A673 (cell line): Measurements from ENCODE around the gene DISP3. TPM values are rescaled to one million over a fixed set of nuclear protein-coding genes. Genes with fewer than 3 reads are reported as not detected.

Experiments
- BruUV-seq: library from RNA; stranded (reverse); fragments of 400-500 nt; replicated peaks from 2 replicates; lab custom pipeline; 2021; lab: Mats Ljungman, UMichigan
- CTCF ChIA-PET: fragments of 300-600 bp; sonication (Branson Sonifier 250); formaldehyde crosslinking; loops from one replicate; lab custom pipeline; 2022; ENCODE audit warnings: antibody characterized with exemption; lab: Charles Lee
- POLR2A ChIA-PET: fragments of 300-600 bp; sonication (Branson Sonifier 250); formaldehyde crosslinking; loops from one replicate; lab custom pipeline; 2022; ENCODE audit warnings: antibody characterized with exemption; ENCODE audit not compliant: low non-redundant PET; lab: Charles Lee
- DNase-seq: peaks from one replicate; pipeline ENCODE4 v3.0.0-alpha.2; 2015; ENCODE audit warnings: low spot score
- H3K27ac ChIP-seq: fragments of 200-600 bp; sonication (generic); 2 replicates; pipeline ENCODE4 v1.5.1; 2016; ENCODE audit warnings: mixed run types, low read depth, mild to moderate bottlenecking, mixed read lengths, antibody characterized with exemption, low read length; ENCODE audit not compliant: poor library complexity, severe bottlenecking
- H3K27me3 ChIP-seq: fragments of 200-600 bp; sonication (generic); replicated peaks from 2 replicates; pipeline ENCODE4 v1.6.1; 2017; ENCODE audit warnings: mixed run types, low read depth, mild to moderate bottlenecking, mixed read lengths, antibody characterized with exemption, low read length; ENCODE audit not compliant: insufficient read depth, poor library complexity
- H3K36me3 ChIP-seq: fragments of 200-600 bp; sonication (generic); 2 replicates; pipeline ENCODE4 v1.6.1; 2016; ENCODE audit warnings: mixed run types, mild to moderate bottlenecking, mixed read lengths, antibody characterized with exemption, low read length; ENCODE audit not compliant: insufficient read depth, poor library complexity, severe bottlenecking
- H3K4me1 ChIP-seq: fragments of 200-600 bp; sonication (generic); 2 replicates; pipeline ENCODE4 v1.6.1; 2017; ENCODE audit warnings: mixed run types, mild to moderate bottlenecking, mixed read lengths, antibody characterized with exemption, low read length; ENCODE audit not compliant: insufficient read depth, poor library complexity, severe bottlenecking
- H3K4me3 ChIP-seq: fragments of 200-600 bp; sonication (generic); 2 replicates; pipeline ENCODE4 v1.5.1; 2016; ENCODE audit warnings: low read depth, mixed run types, mild to moderate bottlenecking, mixed read lengths, low read length; ENCODE audit not compliant: poor library complexity, severe bottlenecking
- H3K9me3 ChIP-seq: fragments of 200-600 bp; sonication (generic); 2 replicates; pipeline ENCODE4 v1.6.1; 2016; ENCODE audit warnings: mixed run types, low read depth, mild to moderate bottlenecking, mixed read lengths, antibody characterized with exemption, low read length; ENCODE audit not compliant: poor library complexity, severe bottlenecking
- EZH2 ChIP-seq: fragments of 200-600 bp; sonication (generic); IDR thresholded peaks from 2 replicates; pipeline ENCODE4 v1.6.1; 2017; ENCODE audit warnings: borderline replicate concordance, low read depth, mild to moderate bottlenecking, mixed read lengths, antibody characterized with exemption, low read length; ENCODE audit not compliant: poor library complexity, severe bottlenecking
- intact Hi-C: fragments of 100-400 bp; cut with micrococcal nuclease; formaldehyde crosslinking; loops from one replicate; pipeline ENCODE4 v1.10.0; 2022; ENCODE audit not compliant: unreplicated experiment
- total RNA-seq: library from RNA; stranded (reverse); gene quantifications from 2 replicates; pipeline ENCODE4 v1.2.3, GENCODE V29; 2021
- TF ChIP-seq, protein P1 (sequence below): fragments of 300-800, 200-600 bp; sonication (generic); conservative IDR thresholded peaks from 2 replicates; pipeline ENCODE4 v1.5.1; 2017; ENCODE audit warnings: low read depth, mild to moderate bottlenecking, antibody characterized with exemption, low read length, moderate library complexity, mixed read lengths

The DISP3 gene
- total RNA-seq, 1 experiment from 2014 or later: 0.49 TPM

DNA sequence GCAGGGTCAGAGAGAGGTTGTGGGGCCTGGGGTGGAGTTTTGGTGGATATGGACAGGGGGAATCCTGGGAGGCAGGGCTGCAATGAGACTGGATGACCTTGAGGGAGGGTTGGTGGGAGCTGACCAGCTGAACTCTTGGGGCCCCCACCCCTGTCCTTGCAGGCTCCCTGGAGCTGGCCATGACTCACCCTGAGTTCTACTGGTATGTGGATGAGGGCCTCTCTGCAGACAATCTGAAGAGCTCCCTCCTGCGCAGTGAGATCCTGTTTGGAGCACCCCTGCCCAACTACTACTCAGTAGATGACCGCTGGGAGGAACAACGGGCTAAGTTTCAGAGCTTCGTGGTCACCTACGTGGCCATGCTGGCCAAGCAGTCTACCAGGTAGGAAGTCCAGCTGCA, 23.6 kb downstream of the DISP3 start:
- DNase-seq: no peak
- Histone ChIP-seq H3K9me3 (peaks cover 15% of the 10 kb centered on the region), H3K36me3 (no peaks in the 10 kb centered on the region), H3K27me3 (peaks cover 31% of the 10 kb centered on the region), H3K4me1 (no peaks in the 10 kb centered on the region), H3K27ac (no peak overlapping the region), H3K4me3 (no peak overlapping the region)
- ChIA-PET CTCF (interaction anchor here (0.6 kb wide), 1 partner anchor 1781 kb away, joined by 3 read pairs; no protein-coding TSS in a partner anchor), POLR2A (no interaction called here)
- no TSS peak for BruUV-seq
- intact Hi-C loops: no loop called here
- no peak for TF ChIP-seq EZH2
- TF ChIP-seq, protein P1, sequence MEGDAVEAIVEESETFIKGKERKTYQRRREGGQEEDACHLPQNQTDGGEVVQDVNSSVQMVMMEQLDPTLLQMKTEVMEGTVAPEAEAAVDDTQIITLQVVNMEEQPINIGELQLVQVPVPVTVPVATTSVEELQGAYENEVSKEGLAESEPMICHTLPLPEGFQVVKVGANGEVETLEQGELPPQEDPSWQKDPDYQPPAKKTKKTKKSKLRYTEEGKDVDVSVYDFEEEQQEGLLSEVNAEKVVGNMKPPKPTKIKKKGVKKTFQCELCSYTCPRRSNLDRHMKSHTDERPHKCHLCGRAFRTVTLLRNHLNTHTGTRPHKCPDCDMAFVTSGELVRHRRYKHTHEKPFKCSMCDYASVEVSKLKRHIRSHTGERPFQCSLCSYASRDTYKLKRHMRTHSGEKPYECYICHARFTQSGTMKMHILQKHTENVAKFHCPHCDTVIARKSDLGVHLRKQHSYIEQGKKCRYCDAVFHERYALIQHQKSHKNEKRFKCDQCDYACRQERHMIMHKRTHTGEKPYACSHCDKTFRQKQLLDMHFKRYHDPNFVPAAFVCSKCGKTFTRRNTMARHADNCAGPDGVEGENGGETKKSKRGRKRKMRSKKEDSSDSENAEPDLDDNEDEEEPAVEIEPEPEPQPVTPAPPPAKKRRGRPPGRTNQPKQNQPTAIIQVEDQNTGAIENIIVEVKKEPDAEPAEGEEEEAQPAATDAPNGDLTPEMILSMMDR: no peak

DNA sequence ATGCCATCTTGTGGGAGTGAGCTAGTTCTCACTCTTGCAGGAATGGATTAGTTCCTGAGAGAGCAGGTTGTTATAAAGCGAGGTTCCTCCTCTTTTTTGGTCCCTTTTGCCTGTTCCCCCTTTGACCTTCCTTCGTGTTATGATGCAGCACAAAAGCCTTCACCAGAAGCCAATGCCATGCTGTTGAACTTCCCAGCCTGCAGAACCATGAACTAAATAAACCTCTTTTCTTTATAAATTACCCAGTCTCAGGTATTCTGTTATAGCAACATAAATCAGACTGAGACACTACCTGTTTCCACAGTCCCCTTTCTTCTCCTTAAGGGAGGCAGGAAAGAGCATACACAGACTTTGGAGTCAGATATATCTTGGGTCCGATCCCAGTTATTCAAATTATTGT, 25.6 kb downstream of the DISP3 start:
- Histone ChIP-seq H3K9me3 (peaks cover 15% of the 10 kb centered on the region), H3K36me3 (no peaks in the 10 kb centered on the region), H3K27me3 (peaks cover 13% of the 10 kb centered on the region), H3K4me3 (no peak overlapping the region), H3K27ac (no peak overlapping the region), H3K4me1 (no peaks in the 10 kb centered on the region)
- intact Hi-C loops: no loop called here
- BruUV-seq: no TSS peak
- ChIA-PET CTCF (no interaction called here), POLR2A (interaction anchor here (0.6 kb wide), 1 partner anchor 535 kb away, joined by 3 read pairs; no protein-coding TSS in a partner anchor)
- TF ChIP-seq EZH2: no peak
- TF ChIP-seq, protein P1: no peak
- no peak for DNase-seq

DNA sequence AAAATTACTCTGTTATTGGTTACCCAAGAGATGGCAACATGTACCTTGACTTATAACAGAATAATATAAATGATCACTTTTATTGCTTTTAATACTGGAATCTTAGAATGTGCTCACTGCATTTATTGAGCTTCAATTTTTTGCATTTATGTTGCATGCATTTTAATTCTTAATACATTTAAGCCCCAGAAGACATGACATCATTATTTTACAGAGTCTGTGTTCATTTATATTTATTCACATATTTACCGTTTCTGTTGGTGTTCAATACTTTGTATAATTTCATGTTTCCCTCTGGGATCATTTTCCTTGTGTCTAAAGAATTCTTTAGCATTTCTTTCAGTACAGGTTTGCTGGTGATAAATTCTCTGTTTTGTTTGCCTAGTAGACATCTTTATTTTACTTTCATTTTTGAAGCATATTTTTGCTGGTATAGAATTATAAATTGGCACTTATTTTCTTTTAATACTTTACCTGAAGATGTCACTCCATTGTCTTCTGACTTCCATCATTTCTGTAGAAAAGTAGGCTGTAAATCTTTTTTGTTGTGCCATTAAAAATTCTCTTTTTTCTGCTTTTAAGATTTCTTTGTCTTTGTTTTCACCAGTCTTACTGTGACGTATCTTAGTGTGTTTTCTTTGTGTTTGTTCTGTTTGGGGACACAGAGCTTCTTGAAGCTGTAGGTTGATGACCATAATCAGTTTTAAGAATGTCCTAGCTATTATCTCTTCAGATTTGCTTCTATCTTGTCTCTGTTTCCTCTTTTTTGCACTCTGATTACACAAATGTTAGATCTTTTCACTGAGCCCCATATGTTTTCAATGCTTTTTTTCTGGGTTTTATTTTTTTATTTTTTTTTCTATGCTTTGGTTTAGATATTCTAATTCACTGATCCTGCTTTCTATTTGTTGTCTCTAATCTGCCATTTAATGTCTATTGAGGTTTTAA, 26.9 kb downstream of the DISP3 start:
- Histone ChIP-seq H3K36me3 (no peaks in the 10 kb centered on the region), H3K27me3 (peaks cover 6% of the 10 kb centered on the region), H3K4me1 (no peaks in the 10 kb centered on the region), H3K4me3 (no peak overlapping the region), H3K27ac (no peak overlapping the region), H3K9me3 (peaks cover 15% of the 10 kb centered on the region)
- BruUV-seq: no TSS peak
- POLR2A ChIA-PET: no interaction called here
- intact Hi-C loops: no loop called here
- TF ChIP-seq, protein P1: no peak
- no peak for TF ChIP-seq EZH2
- CTCF ChIA-PET: no interaction called here
- DNase-seq: no peak
